Stimulated activated CD4-positive, alpha-beta T cell treated with anti-CD3 and anti-CD28 coated beads, TNF-alpha, amount 100 ng/mL, for 24 hours (primary cell): ENCODE data around the gene PLIN5.

Experiments used
- DNase-seq, 3 experiments: peaks; one replicate each; pipeline ENCODE4 v3.0.0-alpha.2; 2020; ENCODE audit warnings: low read depth in 3 of 3

PLIN5 gene

GRCh38 chr19:4521888-4522242, 13.2 kb downstream of the PLIN5 start:
- DNase-seq = no peak

- DNase-seq = no peak
Observed at GRCh38 chr19:4521170-4521887, 13.7 kb downstream of the PLIN5 start.

DNA sequence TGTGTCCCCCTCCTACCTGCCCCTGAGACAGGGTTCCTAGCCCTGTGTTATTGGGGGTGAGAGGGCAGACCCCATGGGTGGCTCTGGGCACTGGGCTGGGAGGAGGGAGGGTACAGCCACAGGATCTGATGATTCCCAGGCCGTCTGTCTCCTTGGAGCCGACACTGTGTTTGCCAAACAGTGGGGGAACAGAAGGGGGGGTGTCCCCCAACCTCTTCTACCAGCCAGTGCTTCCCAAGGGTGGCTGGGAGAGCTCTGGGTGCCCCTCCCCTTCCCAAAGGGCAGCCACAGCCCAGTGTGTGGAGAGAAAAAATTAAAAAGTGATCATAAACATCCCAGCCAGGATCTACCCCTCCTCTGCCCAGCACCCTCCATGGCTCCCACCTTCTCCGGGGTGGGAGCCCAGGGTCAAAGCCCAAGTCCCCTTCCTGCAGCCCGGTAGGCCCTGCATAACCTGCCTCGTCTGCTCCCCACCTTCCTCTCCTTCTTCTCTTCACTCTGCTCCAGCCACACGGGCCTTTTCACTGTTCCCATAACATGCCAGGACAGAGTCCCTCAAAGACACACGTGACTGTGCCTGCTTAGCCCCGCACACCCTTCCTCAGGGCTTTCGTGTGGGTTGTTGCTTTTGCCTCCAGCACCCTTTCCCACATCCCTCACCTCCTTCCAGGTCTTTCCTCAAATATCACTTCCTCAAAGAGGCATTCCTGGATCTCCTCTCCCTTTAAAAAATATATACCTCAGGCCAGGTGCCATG, 15.3 kb downstream of the PLIN5 start:
- DNase-seq = no peak

DNA sequence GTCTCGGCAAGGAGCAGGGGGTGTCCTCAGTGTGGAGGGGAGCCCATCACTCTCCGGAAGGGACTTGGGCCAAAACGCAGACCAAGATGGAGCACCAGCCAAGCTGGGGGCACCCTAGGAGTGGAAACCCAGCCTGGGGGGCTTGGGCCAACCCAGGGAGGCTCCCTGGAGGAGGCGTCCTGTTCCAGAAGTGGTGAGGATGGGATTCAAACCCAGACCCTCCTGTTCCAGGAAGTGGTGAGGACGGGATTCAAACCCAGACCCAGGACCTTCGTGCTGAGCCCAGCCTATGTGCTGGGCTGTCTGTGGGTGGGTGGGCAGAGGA, 15.9 kb downstream of the PLIN5 start:
- DNase-seq = no peak

DNA sequence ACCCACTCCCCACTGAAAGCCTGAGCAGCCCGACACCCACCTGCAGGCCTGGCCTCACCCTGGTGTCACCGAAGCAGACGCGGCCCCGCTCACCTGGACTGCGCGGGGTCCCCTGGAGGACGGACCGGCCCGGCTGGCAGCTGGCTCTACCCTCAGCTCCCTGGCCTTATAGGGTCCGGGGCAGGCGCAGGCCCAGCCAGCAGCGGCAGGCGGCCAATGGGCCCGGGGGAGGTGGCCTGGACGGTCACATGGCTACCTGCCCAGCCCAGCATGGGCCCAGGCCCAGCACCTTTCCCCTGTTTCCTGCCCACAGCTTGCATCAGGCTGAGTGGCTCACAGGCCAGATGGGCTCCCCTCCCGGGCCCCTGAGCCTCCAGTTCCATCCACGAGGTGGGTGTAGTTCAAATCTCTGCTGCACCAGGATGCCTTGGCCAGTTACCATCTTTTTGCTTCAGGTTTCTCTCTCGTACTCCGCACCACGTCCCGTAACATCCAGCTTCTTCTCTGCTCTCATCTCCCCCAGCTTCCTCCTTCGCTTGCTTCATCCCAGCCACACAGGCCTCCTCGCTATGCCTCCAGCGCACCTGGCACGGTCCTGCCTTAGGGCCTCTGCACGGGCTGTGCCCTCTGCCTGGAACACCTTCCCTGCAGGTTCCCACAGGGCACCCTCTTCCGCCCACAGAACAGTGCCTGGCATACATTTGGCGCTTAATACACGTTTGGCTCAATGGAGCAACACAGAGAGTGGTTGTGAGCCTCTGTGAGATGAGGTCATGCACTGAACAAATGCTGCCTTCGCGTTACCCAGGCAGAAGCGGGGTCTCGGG, 16.5 kb downstream of the PLIN5 start, which contains the start of gene PLIN4:
PLIN4 (minus strand) TSS at position 142 of the 827 bp plus-strand sequence. CDS start 214 bp downstream, outside the sequence.
- no peak for DNase-seq

GRCh38 chr19:4517451-4518057, 17.5 kb downstream of the PLIN5 start:
- no peak for DNase-seq

- DNase-seq = no peak
Observed at GRCh38 chr19:4516939-4517300, 18.1 kb downstream of the PLIN5 start.

GRCh38 chr19:4516199-4516938, 18.7 kb downstream of the PLIN5 start:
- DNase-seq = no peak

DNA sequence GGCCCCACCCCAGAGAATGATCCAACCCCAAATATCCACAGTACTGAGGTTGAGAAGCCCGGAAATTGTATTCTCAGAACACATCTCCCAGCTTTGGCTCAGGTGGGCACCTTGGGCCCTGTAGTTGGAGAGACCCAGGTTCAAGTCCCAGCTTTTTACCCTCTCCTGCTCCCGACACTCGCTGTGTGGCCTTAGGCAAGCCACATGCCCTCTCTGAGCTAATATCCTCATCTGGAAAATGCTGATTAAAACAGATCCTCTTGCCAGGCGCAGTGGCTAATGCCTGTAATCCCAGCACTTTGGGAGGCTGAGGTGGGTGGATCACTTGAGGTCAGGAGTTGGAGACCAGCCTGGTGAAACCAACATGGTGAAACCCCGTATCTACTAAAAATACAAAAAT, 19.3 kb downstream of the PLIN5 start:
- no peak for DNase-seq

DNA sequence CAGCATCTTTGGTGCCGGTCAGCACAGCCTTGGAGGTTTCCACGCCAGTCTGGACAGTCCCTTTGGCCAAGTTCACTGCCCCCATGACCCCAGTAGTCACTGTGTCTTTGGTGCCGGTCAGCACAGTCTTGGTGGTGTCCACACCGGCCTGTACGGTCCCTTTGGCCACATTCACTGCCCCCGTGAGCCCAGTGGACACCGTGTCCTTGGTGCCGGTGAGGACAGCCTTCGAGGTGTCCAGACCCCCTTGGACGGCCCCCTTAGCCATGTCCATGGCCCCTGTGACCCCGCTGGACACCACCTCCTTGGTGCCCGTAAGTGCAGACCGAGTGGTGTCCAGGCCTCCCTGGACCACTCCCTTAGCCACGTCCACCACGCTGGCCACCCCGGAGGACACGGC, 21.8 kb downstream of the PLIN5 start:
- no peak for DNase-seq

GRCh38 chr19:4512070-4512469, 23.0 kb downstream of the PLIN5 start:
- DNase-seq = no peak

- no peak for DNase-seq
Observed at GRCh38 chr19:4511300-4512054, 23.5 kb downstream of the PLIN5 start.

DNA sequence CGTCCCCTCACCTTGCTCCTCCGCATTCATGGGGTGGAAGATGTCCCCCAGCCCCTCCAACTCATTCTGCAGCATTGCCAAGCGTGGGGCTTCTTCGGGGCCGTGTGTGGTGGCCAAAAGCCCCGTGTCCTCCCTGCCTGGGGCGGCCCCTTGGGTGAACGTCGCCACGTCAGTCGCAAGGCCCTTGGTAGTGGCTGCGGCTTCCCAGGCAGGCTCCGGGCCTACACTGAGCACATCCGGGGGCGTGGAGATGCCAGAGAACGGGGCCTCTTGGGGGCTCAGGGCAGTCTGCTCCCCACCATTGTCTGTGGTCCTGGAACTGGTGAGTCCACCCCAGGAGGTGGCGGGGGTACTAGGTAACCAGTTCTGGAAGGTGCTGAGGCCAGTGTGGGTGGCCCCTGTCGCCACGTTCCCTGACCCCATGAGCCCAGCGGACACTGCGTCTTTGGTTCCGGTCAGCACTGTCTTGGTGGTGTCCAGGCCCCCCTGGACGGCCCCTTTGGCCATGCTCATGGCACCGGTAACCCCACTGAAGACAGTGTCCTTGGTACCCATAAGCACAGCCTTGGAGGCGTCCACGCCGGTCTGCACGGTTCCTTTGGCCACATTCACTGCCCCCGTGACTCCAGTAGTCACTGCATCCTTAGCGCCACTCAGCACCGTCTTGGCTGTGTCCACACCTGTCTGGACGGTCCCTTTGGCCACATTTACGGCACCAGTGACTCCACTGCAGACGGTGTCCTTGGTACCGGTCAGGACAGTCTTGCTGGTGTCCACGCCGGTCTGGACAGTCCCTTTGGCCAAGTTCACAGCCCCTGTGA, 24.4 kb downstream of the PLIN5 start:
- DNase-seq = no peak

DNA sequence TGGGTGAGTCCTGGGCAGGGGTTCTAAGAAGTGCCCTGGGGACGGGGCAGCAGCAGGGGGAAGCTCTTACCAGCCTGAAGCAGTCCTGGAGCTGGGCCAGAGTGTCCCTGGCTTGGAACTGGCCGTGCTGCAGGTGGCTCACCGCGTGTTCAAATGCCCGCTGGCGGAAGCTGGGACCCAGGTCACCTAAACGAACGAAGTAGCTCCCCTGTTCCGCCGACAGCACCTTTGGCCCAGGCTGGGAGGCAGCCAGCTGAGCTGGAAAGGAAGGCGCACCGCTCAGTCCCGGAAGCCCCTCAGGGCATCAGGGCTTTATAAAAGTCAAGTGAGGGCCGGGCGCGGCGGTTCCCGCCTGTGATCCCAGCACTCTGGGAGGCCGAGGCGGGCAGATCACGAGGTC, 26.3 kb downstream of the PLIN5 start:
- no peak for DNase-seq

DNA sequence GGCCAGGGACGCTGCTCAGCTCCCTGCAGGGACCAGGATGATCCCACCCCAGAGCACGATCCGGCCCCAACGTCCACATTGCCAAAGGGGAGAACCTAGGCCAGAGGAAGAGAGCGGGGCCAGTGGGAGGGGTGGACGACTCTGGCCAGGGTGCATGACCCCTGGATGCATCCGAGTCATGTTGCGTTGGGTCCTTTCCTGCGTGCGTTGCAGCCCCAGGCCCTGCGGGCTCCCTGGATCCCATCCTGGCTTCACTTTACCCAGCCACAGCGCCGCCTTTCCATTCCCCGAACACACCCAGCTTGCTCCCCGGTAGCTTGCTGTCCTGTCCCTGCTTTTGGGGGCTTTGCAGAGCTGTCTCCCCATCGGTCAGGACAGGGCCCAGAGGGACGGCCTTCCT, 27.2 kb downstream of the PLIN5 start:
- no peak for DNase-seq

GRCh38 chr19:4507150-4507452, 27.9 kb downstream of the PLIN5 start:
- no peak for DNase-seq

DNA sequence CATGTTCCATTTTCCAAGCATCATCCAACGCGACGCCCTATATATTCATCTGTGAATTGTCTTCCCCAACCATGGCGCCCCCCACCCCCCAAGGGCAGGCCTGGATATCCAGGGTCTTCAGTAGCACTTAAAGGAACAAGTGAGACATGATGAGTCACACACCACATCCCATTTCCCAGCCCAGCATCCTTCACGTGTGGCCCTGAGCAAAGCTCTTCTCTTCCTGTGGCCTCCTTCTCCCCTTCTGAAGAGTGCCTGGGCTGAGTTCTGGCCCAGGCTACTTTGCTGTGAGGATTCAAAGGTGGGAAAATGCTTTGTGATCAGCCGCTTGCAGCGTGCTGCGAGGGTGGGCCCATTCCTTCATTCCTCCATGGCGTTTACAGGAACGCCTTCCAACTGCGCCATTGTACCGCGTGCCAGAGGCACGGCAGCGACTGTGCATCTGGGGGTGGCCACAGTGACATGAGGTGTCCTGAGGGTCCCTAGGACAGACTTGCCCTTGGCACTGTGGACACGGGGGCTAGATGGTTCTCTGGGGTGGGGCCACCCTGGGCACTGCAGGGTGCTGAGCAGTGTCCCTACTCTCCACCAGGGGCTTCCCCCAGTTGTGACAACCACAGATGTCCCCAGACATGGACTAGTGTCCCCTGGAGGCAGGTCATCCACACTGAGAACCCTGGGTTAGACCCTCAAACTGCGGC, 28.4 kb downstream of the PLIN5 start:
- DNase-seq = no peak

DNA sequence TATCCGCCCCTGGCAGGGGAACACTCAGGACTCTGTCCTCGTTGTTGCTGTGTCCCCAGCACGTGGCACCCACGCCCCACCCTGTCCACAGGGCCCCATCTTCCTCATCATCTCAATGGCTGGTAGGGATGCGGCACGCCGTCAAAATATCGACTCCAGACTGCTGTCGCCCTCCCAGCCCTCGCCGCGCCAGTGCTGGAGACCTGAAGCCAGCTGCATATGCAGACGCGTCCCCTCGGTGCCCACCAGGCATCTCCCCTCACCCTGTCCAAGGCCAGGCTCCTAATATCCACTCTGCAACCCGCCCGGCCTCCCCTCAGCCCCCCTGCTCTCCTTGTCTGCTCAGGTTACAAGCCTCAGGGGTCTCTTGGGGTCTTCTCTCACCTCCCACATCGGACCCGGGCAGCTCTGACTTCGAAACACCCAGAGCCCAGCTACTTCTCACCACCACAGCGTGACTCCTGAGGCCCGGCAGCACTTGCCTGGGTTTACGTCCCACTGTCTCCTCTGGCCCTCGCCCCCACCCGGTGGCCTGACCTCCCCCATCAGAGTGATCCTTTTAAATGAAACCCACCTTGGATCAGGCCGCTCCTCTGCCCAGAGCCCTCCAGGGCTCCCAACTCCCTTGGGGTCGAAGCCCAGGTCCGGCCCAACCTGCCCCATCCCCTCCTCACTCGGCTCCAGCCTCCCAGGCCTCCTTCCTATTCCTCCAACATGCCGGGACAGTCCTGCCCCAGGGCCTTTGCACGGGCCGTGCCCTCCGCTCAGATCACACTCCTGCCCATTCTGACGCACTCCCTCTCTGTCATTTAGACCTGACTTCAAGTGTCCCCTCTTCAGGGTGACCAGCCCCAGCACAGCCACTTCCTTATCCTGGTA, 29.2 kb downstream of the PLIN5 start:
- DNase-seq = no peak
